Thyroid gland (tissue), 4 donors: ENCODE results near the gene DOCK8.

Experiments used
- POLR2A ChIP-seq, 2 donors: fragments of 450-650 bp; IDR thresholded peaks; one replicate each; pipeline ENCODE4 v1.6.1; 2017; ENCODE audit warnings: antibody characterized with exemption in 2 of 2, mild to moderate bottlenecking in 2 of 2, moderate library complexity in 1 of 2
- TF ChIP-seq, protein P1 (sequence below), 6 experiments: fragments of 200-600 bp in 3 of 6; fragments of 450-650 bp in 3 of 6; sonication (generic) in 3 of 6; IDR thresholded peaks; one replicate each; pipeline ENCODE4 v1.5.1; 2016 to 2019; ENCODE audit warnings: antibody characterized with exemption in 6 of 6, mild to moderate bottlenecking in 2 of 6, inconsistent platforms in 1 of 6, moderate library complexity in 1 of 6

- TF ChIP-seq, protein P1, sequence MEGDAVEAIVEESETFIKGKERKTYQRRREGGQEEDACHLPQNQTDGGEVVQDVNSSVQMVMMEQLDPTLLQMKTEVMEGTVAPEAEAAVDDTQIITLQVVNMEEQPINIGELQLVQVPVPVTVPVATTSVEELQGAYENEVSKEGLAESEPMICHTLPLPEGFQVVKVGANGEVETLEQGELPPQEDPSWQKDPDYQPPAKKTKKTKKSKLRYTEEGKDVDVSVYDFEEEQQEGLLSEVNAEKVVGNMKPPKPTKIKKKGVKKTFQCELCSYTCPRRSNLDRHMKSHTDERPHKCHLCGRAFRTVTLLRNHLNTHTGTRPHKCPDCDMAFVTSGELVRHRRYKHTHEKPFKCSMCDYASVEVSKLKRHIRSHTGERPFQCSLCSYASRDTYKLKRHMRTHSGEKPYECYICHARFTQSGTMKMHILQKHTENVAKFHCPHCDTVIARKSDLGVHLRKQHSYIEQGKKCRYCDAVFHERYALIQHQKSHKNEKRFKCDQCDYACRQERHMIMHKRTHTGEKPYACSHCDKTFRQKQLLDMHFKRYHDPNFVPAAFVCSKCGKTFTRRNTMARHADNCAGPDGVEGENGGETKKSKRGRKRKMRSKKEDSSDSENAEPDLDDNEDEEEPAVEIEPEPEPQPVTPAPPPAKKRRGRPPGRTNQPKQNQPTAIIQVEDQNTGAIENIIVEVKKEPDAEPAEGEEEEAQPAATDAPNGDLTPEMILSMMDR (IDR thresholded peaks at IDR 0.05) = no peak
- TF ChIP-seq POLR2A (IDR thresholded peaks at IDR 0.05) = no peak
These were observed 175.1 kb downstream of the DOCK8 start for GRCh38 chr9:389758-390157.
